ENCODE measurements around the gene REPIN1.
"Not testable (repeated sequence)": the region's sequence is repeated elsewhere in the genome, so short reads cannot be mapped to it uniquely, and the experiment has no call there.

REPIN1 gene

GRCh38 chr7:150377635-150378034, 9.0 kb downstream of the REPIN1 start:
- FAIRE-seq = no peak

- FAIRE-seq = no peak
These were observed 9.7 kb downstream of the REPIN1 start for GRCh38 chr7:150378115-150378852.

GRCh38 chr7:150378853-150379440, 10.3 kb downstream of the REPIN1 start, which contains the start of gene ZNF775:
Gene ZNF775, plus strand, starts transcription at chr7:150379330. Its CDS starts 9,141 bp downstream, at chr7:150388471.
- no peak for FAIRE-seq

GRCh38 chr7:150379441-150380379, 11.1 kb downstream of the REPIN1 start:
- no peak for FAIRE-seq

GRCh38 chr7:150380463-150380862, 11.8 kb downstream of the REPIN1 start:
- no peak for FAIRE-seq

GRCh38 chr7:150381096-150381495, 12.5 kb downstream of the REPIN1 start:
- no peak for FAIRE-seq

- FAIRE-seq = no peak
These were observed 13.1 kb downstream of the REPIN1 start for GRCh38 chr7:150381785-150382122.

- no peak for FAIRE-seq
These were observed 13.7 kb downstream of the REPIN1 start for GRCh38 chr7:150382123-150382843.

- FAIRE-seq = no peak
These were observed 14.2 kb downstream of the REPIN1 start for GRCh38 chr7:150382844-150383225.

- FAIRE-seq = no peak
These were observed 15.2 kb downstream of the REPIN1 start for GRCh38 chr7:150383710-150384397.

GRCh38 chr7:150384406-150385301, 16.0 kb downstream of the REPIN1 start:
- no peak for FAIRE-seq

- FAIRE-seq = no peak
These were observed 16.7 kb downstream of the REPIN1 start for GRCh38 chr7:150385302-150385723.

GRCh38 chr7:150385884-150386283, 17.3 kb downstream of the REPIN1 start:
- FAIRE-seq = not testable (repeated sequence)

- no peak for FAIRE-seq
These were observed 19.7 kb downstream of the REPIN1 start for GRCh38 chr7:150388306-150388705.

GRCh38 chr7:150388709-150389531, 20.3 kb downstream of the REPIN1 start:
- no peak for FAIRE-seq

- no peak for FAIRE-seq
These were observed 20.9 kb downstream of the REPIN1 start for GRCh38 chr7:150389532-150389816.

- no peak for FAIRE-seq
These were observed 21.6 kb downstream of the REPIN1 start for GRCh38 chr7:150390205-150390604.

GRCh38 chr7:150393325-150393724, 24.7 kb downstream of the REPIN1 start:
- FAIRE-seq = no peak

GRCh38 chr7:150396426-150396825, 27.8 kb downstream of the REPIN1 start:
- no peak for FAIRE-seq

- no peak for FAIRE-seq
These were observed 28.2 kb downstream of the REPIN1 start for GRCh38 chr7:150396851-150397260.
